Endothelial cell of umbilical vein (primary cell): ENCODE measurements around the gene NFS1.

Experiments used
- EZH2 ChIP-seq: IDR thresholded peaks from 2 replicates; pipeline ENCODE4 v1.6.1; 2012; ENCODE audit warnings: borderline replicate concordance, low read depth, mild to moderate bottlenecking, moderate library complexity, low read length, inconsistent platforms; ENCODE audit not compliant: severe bottlenecking
- POLR2A ChIP-seq: IDR thresholded peaks from 2 replicates; pipeline ENCODE4 v1.6.1; 2012; ENCODE audit warnings: low read depth, mild to moderate bottlenecking, control low read depth, low read length
- POLR2AphosphoS5 ChIP-seq: IDR thresholded peaks from 2 replicates; pipeline ENCODE4 v1.6.1; 2012; ENCODE audit warnings: low read depth, mild to moderate bottlenecking, control low read depth, low read length, moderate library complexity; ENCODE audit not compliant: insufficient read depth

DNA sequence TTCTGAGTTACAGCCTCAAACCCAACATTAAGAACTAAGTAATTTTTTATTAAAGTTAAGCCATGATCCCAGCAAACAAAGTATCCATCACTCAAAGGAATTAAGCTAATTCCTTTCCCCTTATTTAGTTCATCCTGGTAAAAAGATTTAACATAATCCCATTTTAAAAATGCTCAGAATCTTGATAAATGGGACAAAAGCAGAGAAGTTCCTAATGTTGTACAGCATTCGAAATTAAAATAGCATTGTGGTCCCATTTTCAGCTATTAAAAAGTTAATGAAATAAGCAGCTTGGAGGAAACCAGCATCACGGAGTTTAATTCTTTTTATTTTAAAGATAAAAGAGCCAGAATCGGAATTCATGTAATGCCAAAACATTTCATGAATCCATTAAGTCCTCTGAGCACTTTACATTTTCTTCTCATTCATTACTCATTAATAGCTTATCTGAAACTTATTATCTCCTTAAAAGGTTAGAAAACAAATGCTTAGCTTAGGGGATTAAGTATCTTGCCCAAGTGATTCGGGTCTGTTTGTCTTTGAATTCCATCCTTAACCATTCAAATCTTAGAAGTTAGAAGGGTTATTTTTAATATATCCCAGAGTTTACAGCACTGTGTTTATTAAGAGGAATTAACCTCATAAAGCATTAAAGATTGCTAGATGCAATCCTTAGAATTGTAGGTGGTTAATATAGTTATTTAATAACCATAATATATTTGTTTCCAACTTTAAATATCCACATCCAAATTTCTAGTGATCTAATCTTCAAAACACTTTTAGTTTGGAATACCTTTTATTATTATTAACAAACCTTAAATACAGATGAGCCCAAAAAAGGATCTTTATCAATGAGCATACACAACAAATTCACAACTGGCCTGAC lies 31.7 kb upstream of the NFS1 start:
- TF ChIP-seq POLR2AphosphoS5 (no peak), EZH2 (no peak), POLR2A (no peak)
